ENCODE measurements around the gene CCDC3. TPM values are rescaled to one million over a fixed set of nuclear protein-coding genes. Genes with fewer than 3 reads are reported as not detected.

Gene CCDC3
- total and polyA plus RNA-seq, 4 donors = 2.2 to 12.3 (median 6.6) TPM

DNA sequence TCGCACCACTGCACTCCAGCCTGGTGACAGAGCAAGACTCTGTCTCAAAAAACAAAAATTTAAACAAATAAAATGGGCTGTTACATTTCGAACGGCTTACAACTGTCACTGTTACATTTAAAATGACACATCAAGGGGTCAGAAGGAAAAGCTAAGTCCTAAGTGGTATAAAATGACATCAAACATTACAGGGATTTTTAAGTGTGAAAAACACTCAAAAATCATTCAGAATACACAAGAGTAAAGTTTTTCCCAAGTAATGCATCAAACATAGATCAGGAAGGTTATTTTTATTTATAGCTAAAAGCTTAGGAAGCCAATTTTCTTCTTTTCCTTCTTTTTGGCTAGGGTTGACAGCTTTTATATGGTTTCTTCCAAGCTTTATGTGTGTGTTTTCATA, 39.0 kb downstream of the CCDC3 start (continued):
- no peak for TF ChIP-seq CTCF (IDR thresholded peaks at IDR 0.05; ENCODE audit: low read depth, low read length, missing input control)
- TF ChIP-seq RAD21 (IDR thresholded peaks at IDR 0.05) = no peak
- no peak for TF ChIP-seq EGR1 (IDR thresholded peaks at IDR 0.05; ENCODE audit: low read depth in 2 of 2)

- 71% methylated on average over 7 of the region's 7 CpGs for WGBS
- no peak for DNase-seq (ENCODE audit: low spot score)
- TF ChIP-seq, protein P1, sequence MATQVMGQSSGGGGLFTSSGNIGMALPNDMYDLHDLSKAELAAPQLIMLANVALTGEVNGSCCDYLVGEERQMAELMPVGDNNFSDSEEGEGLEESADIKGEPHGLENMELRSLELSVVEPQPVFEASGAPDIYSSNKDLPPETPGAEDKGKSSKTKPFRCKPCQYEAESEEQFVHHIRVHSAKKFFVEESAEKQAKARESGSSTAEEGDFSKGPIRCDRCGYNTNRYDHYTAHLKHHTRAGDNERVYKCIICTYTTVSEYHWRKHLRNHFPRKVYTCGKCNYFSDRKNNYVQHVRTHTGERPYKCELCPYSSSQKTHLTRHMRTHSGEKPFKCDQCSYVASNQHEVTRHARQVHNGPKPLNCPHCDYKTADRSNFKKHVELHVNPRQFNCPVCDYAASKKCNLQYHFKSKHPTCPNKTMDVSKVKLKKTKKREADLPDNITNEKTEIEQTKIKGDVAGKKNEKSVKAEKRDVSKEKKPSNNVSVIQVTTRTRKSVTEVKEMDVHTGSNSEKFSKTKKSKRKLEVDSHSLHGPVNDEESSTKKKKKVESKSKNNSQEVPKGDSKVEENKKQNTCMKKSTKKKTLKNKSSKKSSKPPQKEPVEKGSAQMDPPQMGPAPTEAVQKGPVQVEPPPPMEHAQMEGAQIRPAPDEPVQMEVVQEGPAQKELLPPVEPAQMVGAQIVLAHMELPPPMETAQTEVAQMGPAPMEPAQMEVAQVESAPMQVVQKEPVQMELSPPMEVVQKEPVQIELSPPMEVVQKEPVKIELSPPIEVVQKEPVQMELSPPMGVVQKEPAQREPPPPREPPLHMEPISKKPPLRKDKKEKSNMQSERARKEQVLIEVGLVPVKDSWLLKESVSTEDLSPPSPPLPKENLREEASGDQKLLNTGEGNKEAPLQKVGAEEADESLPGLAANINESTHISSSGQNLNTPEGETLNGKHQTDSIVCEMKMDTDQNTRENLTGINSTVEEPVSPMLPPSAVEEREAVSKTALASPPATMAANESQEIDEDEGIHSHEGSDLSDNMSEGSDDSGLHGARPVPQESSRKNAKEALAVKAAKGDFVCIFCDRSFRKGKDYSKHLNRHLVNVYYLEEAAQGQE (IDR thresholded peaks at IDR 0.05) = no peak
- TF ChIP-seq FOXA2 (IDR thresholded peaks at IDR 0.05) = no peak
- TF ChIP-seq SP1 (IDR thresholded peaks at IDR 0.05) = no peak
- TF ChIP-seq FOXA1 (IDR thresholded peaks at IDR 0.05) = no peak
- H3K9me3 ChIP-seq (ENCODE audit: control insufficient read depth in 4 of 4, low read length in 3 of 4) = no peaks in the 10 kb centered on the region
- H3K9ac ChIP-seq (ENCODE audit: low read depth in 1 of 2, low read length in 2 of 2) = no peak overlapping the region
- H3K27ac ChIP-seq (ENCODE audit: low read depth in 1 of 2, low read length in 2 of 2) = no peak overlapping the region
- peaks cover 3 to 13% (median 11%) of the 10 kb centered on the region in 4 donors for H3K4me1 ChIP-seq (ENCODE audit: control insufficient read depth in 4 of 4, insufficient read depth in 4 of 4, low read length in 3 of 4)
- H3K36me3 ChIP-seq (ENCODE audit: control insufficient read depth in 4 of 4, insufficient read depth in 3 of 4, low read depth in 1 of 4, low read length in 3 of 4) = no peaks in the 10 kb centered on the region
- H3K4me3 ChIP-seq (ENCODE audit: low read depth in 1 of 3, low read length in 3 of 3) = no peak overlapping the region
- no peaks in the 10 kb centered on the region for H3K27me3 ChIP-seq (ENCODE audit: control insufficient read depth in 4 of 4, insufficient read depth in 4 of 4, low read length in 3 of 4)
Observed at GRCh38 chr10:12961416-12962205, 39.9 kb downstream of the CCDC3 start.

GRCh38 chr10:12960941-12961340, 40.6 kb downstream of the CCDC3 start:
- no peak overlapping the region for H3K27ac ChIP-seq (ENCODE audit: low read depth in 1 of 2, low read length in 2 of 2)

More at GRCh38 chr10:12960941-12961340, 40.6 kb downstream of the CCDC3 start:
- H3K4me1 ChIP-seq (ENCODE audit: control insufficient read depth in 4 of 4, insufficient read depth in 4 of 4, low read length in 3 of 4) = peaks cover 3 to 13% (median 11%) of the 10 kb centered on the region in 4 donors
- H3K9ac ChIP-seq (ENCODE audit: low read depth in 1 of 2, low read length in 2 of 2) = no peak overlapping the region
- DNase-seq (ENCODE audit: low spot score) = no peak
- 96% methylated on average over 8 of the region's 8 CpGs for WGBS
- no peaks in the 10 kb centered on the region for H3K27me3 ChIP-seq (ENCODE audit: control insufficient read depth in 4 of 4, insufficient read depth in 4 of 4, low read length in 3 of 4)
- TF ChIP-seq MAX (IDR thresholded peaks at IDR 0.05) (no peak), TAF1 (conservative IDR thresholded peaks at IDR 0.05) (no peak), YY1 (IDR thresholded peaks at IDR 0.05) (no peak), RAD21 (IDR thresholded peaks at IDR 0.05) (no peak), FOXA2 (IDR thresholded peaks at IDR 0.05) (no peak), ATF3 (IDR thresholded peaks at IDR 0.05) (no peak), EGR1 (IDR thresholded peaks at IDR 0.05; ENCODE audit: low read depth in 2 of 2) (no peak), GABPA (IDR thresholded peaks at IDR 0.05 in 1 of 2, conservative IDR thresholded peaks at IDR 0.05 in 1 of 2) (no peak), FOXA1 (IDR thresholded peaks at IDR 0.05) (no peak), HNF4G (IDR thresholded peaks at IDR 0.05) (no peak), SP1 (IDR thresholded peaks at IDR 0.05) (no peak), JUND (IDR thresholded peaks at IDR 0.05) (no peak)
- TF ChIP-seq, protein P1 (IDR thresholded peaks at IDR 0.05) = no peak
- TF ChIP-seq, protein P2, sequence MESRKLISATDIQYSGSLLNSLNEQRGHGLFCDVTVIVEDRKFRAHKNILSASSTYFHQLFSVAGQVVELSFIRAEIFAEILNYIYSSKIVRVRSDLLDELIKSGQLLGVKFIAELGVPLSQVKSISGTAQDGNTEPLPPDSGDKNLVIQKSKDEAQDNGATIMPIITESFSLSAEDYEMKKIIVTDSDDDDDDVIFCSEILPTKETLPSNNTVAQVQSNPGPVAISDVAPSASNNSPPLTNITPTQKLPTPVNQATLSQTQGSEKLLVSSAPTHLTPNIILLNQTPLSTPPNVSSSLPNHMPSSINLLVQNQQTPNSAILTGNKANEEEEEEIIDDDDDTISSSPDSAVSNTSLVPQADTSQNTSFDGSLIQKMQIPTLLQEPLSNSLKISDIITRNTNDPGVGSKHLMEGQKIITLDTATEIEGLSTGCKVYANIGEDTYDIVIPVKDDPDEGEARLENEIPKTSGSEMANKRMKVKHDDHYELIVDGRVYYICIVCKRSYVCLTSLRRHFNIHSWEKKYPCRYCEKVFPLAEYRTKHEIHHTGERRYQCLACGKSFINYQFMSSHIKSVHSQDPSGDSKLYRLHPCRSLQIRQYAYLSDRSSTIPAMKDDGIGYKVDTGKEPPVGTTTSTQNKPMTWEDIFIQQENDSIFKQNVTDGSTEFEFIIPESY (IDR thresholded peaks at IDR 0.05) = no peak
- no peak overlapping the region for H3K4me3 ChIP-seq (ENCODE audit: low read depth in 1 of 3, low read length in 3 of 3)
- no peaks in the 10 kb centered on the region for H3K36me3 ChIP-seq (ENCODE audit: control insufficient read depth in 4 of 4, insufficient read depth in 3 of 4, low read depth in 1 of 4, low read length in 3 of 4)
- H3K9me3 ChIP-seq (ENCODE audit: control insufficient read depth in 4 of 4, low read length in 3 of 4) = no peaks in the 10 kb centered on the region

Measured in liver (tissue), 9 donors.